AML-193 (cell line): ENCODE results near the gene AMZ2.
"Not testable (repeated sequence)": the region's sequence is repeated elsewhere in the genome, so short reads cannot be mapped to it uniquely, and the experiment has no call there.

Experiments
- DNase-seq, 2 experiments: peaks; one replicate each; lab custom pipeline; 2025; lab: John Stamatoyannopoulos, UW

Gene AMZ2

DNA sequence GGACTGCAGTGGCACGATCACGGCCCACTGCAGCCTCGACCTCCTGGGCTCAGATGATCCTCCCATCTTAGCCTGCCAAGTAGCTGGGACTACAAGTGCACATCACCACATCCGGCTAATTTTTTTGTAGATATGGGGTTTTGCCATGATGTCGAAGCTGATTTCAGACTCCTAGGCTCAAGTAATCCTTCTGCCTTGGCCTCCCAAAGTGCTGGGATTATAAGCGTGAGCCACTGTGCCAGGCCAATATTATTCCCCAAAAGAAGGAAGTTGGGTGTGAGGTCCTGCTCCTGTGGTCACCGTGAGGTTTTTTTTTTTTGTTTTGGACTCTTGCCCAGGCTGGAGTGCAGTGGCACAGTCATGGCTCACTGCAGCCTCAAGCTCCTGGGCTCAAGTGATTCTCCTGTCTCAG lies 1.5 kb downstream of the AMZ2 start:
- DNase-seq, result peak; percentile 64 to 76

DNA sequence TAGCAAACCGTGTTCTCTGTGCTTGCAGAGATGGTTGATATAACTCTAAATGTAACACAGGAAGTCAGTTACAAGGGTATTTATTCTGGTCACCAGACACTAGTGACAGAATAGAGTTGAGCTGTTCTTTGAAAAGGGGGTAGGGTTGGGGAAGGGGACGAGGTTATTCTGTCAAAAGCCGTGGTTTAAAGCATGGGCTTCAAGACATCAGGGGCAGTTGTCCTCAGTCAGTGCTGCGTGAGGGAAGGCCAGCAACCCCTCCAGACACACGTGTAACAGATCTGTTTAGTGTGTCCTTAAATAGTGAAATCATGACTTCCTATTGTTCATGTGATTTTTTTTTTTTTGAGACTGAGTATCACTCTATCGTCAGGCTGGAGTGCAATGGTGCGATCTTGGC lies 5.6 kb downstream of the AMZ2 start:
- not testable (repeated sequence) for DNase-seq

DNA sequence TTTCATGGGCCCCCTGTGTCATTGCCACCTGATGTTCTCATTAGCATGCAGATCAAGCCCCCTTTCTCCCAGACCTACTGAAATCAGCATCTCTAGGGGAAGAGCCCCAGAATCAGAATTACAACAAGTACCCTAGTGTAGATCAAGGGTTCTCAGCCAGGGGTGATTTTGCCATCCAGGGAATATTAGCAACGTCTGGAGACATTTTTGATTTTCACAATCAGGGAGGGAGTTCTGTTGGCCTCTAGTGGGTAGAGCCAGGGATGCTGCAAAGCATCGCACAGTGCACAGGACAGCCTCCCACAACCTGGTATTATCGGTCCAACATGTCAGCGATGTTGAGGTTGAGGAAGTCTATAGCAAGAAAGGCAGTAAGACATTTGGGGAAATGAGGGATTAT lies 7.3 kb downstream of the AMZ2 start:
- no peak for DNase-seq

DNA sequence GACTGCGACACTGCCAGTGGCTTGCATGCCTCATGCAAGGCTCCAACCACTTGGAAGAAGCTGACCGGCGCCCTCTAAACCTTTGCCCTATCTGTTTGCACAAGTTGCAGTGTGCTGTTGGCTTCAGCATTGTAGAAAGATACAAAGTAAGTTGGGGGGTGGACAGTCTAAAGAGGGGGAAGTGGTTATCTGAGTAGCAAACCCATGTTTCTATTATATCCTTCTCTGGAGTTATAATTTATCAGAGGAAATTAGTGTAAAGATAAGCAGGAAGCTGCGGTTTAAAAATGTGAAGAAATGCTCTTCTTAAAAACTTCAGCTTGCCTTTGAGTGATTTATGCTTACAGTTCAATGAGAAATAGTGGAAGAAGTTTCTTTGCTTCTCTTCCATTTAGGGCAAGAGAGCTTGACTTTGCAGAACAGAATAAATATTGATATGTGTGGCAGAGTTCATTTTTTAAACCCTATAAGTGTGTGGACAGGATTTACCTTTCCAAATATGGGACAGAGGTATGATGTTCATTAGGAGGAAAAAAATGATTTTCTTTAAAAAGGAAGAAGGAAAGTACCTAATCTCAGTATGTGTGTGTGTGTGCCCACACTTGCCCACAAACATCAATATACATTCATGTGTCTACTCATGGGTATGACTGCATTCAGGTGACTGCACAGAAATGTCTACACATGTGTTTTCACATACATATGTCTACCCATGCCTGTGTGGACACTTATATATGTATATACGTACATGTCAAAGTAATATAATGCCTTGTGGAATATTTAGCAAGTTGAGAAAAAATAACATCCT lies 8.1 kb downstream of the AMZ2 start:
- DNase-seq, result peak; percentile 90 to 97

DNA sequence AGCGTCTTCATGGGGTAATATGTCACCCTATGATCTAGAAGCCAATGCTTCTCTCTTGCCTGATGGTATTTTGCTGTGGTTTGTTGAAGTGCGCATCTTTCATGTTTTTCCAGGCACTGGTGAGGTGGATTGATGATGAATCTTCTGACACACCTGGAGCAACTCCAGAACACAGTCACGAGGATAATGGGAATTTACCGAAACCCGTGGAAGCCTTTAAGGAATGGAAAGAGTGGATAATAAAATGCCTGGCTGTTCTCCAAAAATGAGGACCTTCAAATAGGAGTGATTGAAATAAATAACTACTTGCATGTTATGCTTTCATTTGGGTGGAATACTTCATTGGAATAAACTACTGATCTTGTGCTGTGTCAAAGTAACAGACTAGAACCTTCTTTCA lies 8.9 kb downstream of the AMZ2 start:
- DNase-seq, result not testable (repeated sequence)

DNA sequence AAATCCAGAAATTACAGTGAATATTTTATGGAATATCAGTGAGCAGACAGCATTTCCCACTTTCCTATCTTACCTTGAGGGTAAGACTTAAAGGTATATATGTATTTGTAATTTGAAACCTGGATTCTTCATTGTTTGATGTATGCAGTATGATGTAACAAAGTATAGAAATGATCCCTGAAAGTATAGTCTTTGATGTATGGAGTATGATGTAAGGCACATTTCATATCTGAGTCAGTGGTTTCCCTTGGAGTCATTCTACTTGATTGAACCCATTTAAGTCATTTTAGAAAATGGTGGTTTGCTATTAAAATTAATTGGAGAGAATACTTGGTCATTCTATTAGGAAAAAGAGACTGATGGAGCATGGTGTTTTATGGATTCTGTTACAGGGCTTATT lies 10.1 kb downstream of the AMZ2 start:
- DNase-seq, result no peak

DNA sequence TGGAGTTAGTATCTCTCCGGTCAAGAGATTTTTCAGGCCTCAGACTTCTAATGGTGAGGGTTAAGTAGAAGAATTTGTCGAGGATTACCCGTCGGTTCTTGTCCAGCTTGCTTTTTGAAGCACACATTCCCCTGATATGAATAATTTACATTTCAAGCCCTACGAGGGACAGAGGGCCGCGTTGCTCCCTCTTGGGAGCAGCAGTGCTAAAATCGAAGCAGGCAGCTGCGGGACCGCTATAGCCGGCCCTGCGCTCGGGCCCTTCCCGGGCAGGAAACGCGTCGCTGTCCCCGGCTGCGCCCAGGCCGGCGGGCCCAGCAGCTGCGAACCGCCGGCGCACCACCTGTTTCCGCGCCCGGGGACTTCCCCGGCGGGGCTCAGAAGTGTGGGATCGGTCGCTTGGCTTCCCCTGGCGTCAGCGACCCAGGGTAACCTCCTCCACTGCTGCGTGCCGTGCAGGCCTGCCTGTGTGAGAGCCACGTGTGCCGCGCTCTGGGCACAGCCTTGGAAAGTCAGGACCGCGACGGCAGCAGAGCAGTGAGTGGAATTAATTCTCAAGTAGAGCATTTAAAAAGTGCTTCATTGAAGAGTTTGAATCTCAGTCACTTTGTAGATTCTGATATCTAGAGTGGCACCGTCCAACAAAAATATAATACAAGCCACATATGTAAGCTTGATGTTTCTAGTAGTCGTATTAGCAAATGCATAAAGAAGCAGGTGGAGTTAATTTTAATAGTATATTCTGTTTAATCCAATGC lies 11.2 kb downstream of the AMZ2 start:
- peak; percentile 53 to 63 for DNase-seq

DNA sequence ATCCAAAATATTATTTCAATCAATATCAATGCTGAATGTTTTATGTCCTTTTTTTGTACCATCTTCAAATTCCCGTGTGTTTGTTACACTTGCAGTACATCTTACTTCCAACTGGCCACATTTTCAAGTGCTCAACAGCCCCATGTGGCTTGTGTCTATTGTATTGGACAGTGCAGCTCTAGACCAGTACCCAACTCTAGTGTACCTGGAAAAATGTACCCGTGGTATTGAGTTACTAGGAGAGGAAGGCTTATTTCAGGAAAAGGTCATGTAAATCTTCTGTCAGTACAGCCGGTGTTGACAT lies 11.8 kb downstream of the AMZ2 start:
- peak in 1 of 2 experiments; percentile 34 for DNase-seq

DNA sequence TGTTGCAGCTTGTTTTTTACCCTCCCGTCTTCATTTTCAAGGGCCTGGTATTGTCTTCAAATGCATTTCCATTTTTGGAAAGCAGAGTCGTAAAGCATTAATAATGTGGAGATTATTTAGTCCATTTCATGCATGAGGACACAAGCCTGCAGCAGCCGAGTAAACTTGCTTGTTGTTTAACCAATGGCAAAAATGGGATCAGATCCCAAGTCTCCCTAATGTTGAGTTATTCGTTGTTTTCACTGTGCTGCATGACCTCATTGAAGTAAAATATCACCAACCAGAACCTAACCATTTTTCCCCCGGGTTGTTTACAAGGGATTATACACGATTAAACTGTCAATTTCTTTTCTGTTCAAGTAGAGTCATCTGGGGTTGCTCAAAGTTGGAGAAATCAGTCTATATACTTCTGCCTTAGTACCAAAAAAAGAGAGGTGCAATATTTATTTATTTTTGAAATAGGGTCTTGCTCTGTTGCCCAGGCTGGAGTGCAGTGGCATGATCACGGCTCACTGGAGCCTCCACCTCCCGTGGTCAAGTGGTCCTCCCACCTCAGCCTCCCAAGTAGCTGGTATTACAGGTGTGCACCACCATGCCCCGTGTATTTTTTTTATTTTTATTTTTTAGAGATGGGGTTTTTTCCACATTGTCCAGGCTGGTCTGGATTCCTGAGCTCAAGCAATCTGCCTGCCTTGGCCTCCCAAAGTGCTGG lies 12.4 kb downstream of the AMZ2 start:
- DNase-seq, result no peak

DNA sequence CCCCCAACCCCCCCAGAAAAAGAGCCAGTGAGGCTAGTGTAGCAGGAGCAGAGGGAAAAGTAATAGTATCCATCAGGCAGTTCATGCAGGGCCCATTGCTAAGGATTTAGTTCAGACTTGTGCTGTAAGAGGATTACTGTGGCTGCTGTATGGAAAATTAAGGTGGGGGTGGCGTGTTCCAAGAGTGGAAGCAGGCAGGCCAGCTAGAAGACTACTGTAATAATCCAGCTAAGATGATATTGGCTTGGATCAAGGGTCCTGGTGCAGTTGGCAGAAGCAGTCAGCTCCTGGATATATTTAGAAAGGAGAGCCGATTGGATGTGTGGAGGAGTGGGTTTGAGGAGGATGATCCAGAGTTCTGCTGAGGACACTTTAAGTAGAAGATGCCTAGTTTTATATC lies 14.6 kb downstream of the AMZ2 start:
- DNase-seq, result not testable (repeated sequence)

DNA sequence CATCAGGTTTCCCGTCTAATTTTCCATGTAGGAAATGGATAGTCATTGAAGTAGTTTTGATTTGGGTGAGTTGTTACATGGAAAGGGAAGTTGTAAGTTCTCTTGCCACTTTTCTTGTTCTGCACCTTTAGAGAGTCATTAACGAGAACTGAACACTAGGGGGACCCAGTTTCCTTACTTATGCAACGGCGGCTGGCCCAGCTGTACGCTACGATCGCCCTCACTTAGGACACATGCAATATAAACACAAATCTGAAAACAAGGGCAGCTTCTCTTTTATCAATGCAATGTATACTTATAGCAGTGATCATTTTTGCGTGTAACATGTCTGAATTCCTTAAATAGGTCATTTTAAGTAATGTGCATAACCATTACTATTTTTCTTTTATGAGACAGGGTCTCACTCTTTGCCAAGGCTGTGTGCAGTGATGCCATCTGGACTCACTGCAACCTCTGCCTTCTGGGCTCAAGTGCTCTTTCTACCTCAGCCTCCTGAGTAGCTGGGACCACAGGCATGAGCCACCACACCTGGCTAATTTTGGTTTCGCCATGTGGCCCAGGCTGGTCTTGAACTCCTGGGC lies 15.3 kb downstream of the AMZ2 start:
- peak; percentile 49 to 68 for DNase-seq

DNA sequence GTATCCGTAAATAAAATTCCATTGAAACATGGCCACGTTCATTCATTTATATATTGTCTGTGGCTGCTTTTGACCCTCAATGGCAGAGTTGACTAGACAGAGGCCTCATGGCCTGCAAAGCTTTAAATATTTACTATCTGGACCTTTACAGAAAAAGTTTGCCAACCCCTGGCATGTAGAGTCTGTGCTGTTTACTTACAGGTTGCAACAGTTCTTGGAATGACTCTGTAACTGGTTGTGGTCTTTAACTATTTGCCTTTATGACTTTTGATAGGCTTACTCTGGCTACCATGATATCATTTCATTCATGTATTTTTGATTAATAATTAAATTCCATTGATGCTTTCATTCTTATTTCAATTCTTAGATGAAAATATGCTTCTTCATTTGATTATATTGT lies 18.0 kb downstream of the AMZ2 start:
- DNase-seq, result not testable (repeated sequence)

DNA sequence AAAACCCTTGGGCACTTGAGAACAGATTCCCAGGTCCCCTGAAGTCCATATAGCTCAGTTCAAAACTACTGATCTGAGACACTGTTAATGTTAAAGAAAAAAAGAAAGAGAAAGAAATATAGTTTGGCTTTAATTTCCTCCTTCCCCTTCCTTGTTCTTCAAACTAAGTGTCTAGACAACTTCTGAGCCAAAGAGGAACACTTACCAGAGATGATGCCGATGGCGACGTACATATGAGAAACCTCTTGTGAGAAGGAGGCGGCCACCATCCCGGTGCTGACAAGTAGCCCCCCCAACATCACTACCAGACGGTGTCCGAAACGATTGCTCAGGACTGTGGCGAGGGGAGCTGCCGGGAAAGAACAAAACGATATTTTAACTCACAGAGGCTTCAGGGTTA lies 25.9 kb downstream of the AMZ2 start:
- no peak for DNase-seq

DNA sequence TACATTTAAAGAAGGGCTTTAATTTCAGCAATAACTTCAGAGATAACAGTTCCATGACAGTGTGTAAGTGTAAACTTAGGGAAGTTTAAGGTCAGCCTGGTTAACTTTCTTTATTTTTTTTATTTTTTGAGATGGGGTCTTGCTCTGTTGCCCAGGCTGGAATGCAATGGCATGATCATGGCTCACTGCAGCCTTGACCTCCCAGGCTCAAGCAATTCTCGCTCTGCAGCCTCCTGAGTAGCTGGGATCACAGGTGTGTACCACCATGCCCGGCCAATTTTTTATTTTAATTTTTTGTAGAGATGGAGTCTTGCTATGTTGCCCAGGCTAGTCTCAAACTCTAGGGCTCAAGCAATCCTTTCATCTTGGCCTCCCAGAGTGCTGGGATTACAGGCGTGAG lies 28.5 kb downstream of the AMZ2 start:
- DNase-seq, result not testable (repeated sequence)

DNA sequence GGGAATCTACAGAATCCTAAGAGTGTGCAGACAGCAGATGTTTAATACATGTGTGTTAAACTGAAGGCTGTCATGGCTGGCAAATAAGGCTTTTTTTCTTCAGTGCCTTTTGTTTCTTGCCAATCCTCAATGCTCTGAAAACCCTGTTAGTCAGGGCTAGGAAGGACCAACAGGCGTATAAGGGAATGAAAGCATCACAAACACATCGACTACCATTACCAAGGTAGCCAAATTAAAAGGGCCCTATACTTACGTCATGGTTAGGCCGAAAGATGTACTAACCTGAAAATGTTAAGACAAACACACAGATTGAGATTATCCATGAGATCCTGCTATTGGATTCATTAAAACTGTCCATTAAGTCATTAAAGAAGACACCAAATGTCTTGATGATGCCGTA lies 30.0 kb downstream of the AMZ2 start:
- DNase-seq, result no peak

DNA sequence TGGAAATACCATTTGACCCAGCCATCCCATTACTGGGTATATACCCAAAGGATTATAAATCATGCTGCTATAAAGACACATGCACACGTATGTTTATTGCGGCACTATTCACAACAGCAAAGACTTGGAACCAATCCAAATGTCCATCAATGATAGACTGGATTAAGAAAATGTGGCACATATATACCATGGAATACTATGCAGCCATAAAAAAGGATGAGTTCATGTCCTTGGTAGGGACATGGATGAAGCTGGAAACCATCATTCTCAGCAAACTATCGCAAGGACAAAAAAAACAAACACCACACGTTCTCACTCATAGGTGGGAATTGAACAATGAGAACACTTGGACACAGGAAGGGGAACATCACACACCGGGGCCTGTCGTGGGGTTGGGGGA lies 34.1 kb downstream of the AMZ2 start:
- DNase-seq, result not testable (repeated sequence)

DNA sequence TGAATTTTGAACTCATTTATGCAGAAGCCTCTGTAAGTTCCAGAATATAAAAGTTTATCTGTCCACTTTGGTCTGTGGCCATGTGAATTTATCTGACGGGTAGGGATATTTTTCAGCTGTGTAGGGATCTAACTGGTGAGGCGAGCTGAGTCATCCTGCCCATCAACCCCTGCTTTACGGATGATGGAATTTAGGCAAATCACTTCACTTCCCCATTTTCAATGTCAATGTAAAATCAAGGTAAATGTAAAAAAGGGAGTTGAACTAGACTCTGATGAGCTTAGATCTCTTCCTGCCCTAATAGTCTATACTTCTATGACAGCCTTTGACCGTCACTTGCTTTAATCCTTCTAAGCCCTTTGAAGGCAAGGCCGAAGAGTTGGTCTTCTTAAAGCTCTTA lies 40.5 kb downstream of the AMZ2 start:
- peak; percentile 65 to 71 for DNase-seq

DNA sequence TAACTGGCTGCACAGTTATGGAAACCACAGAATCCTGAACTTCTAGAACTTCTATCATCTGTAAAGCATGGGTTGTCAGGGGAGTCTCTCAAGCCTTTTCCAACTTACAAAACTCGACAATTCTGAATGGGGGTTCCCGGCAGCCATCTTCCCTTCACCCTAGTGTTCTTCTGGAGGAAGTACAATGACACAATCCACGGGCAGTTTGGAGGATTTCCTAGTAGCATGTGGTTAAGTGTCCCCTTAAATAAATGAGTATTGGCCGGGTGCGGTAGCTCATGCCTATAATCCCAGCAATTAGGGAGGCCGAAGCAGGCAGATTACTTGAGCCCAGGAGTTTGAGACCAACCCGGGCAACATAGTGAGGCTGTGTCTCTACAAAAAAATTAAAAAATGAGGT lies 41.0 kb downstream of the AMZ2 start:
- DNase-seq, result peak; percentile 72 to 75

DNA sequence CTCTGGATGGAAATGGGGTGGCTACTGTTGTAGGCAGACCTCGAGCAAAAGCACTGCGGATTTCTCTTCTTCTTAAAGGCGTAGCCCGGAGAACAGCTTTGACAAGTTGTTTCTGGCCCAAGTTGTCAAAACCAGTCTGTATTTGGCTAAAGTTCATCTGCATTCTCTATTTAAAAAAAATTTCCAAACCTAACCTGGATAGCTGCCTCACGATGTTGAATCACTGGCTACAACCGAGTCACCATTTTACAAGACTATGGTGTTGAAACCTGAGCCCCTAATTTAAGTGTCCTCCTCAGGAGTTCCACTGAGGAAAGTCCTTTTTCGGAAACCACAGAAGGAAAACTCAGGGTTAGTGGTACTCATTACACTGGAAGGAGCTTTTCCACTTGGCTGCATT lies 41.6 kb downstream of the AMZ2 start:
- DNase-seq, result no peak

DNA sequence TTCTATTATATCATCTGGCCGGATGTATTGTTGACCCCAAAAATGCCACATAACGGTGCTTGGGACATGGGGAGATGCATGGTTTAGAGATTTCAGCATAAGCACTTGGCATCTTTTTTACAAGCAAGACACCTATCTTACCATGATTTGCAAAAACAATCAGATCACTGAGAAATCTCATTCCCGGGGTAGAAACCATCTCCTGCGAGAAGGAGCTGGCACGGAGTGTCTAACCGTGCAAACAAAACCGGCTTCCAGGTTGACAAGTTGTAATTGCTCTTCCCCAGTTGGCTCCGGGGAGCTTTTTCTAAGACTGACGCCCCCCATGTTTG lies 42.1 kb downstream of the AMZ2 start:
- DNase-seq, result no peak

DNA sequence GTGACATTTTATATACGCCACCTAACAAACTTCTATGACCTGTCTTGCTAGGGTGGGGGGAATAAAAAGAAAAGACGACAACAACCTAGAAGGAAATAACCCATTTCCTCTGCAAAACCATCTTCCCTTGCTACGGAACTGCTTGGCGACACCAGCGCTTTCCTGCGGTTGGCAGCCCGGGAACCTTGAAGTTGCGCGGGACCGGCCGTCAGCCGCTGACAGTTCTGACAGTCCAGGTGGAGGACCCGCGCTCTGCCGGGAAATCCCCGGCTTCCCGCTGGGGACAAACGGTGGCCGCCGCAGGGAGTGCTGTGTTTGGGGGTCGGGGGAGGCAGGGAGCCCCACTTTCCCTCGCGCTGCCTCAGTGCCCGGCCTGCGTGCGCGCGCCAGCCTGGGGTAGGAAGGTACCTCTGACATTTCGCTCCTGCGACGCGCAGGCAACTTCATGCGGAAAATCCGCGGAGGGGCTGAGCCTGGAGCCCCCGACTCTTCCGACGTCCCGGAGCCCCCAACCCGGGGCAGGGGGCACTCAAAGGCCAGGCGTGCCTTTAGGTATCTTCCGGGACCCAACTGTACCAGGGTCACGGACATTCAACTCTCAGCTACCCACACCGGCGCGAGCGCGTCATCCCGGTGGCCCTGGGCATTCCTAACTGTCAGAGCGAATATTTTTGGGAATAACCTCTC lies 42.6 kb downstream of the AMZ2 start:
- peak; percentile 24 to 38 for DNase-seq
